BJ (cell line): ENCODE measurements around the gene AHRR. TPM values are rescaled to one million over a fixed set of nuclear protein-coding genes. Genes with fewer than 3 reads are reported as not detected.
"Not testable (repeated sequence)": the region's sequence is repeated elsewhere in the genome, so short reads cannot be mapped to it uniquely, and the experiment has no call there.

ENCODE experiments used
- CTCF ChIA-PET: fragments of 350-600 bp; formaldehyde crosslinking; extraction: SDS; loops from one replicate; lab custom pipeline; 2021; ENCODE audit warnings: antibody characterized with exemption, inconsistent platforms; lab: Yijun Ruan, JAX
- POLR2A ChIA-PET: fragments of 300-600 bp; sonication (Branson Sonifier 250); formaldehyde crosslinking; extraction: SDS; loops from one replicate; lab custom pipeline; 2021; ENCODE audit warnings: antibody characterized with exemption; lab: Charles Lee
- DNase-seq: peaks from one replicate; pipeline ENCODE4 v3.0.0-alpha.2; 2011; ENCODE audit warnings: low read depth
- H3K27me3 ChIP-seq: 2 replicates; pipeline ENCODE4 v1.6.0; 2011; ENCODE audit warnings: low read length; ENCODE audit not compliant: control insufficient read depth, insufficient read depth
- H3K36me3 ChIP-seq: 2 replicates; pipeline ENCODE4 v1.5.1; 2011; ENCODE audit warnings: low read length; ENCODE audit not compliant: control insufficient read depth, insufficient read depth
- H3K4me3 ChIP-seq: 2 replicates; pipeline ENCODE4 v1.5.1; 2011; ENCODE audit warnings: low read depth, mild to moderate bottlenecking, control low read depth, low read length
- CTCF ChIP-seq: IDR thresholded peaks from 2 replicates; pipeline ENCODE4 v1.5.1; 2011; ENCODE audit warnings: low read depth, mild to moderate bottlenecking, control low read depth, inconsistent platforms, low read length, moderate library complexity; ENCODE audit not compliant: insufficient read depth
- polyA plus RNA-seq: library from polyadenylated mRNA; depleted of rRNA; stranded (reverse); fragments of >200 nt; gene quantifications from 2 replicates; pipeline ENCODE4 v1.2.3, GENCODE V29; 2011

Gene AHRR
- polyA plus RNA-seq, 1 experiment = 36.4 TPM

GRCh38 chr5:396531-396961, 75.0 kb downstream of the AHRR start:
- H3K36me3 ChIP-seq = peaks cover 8% of the 10 kb centered on the region

GRCh38 chr5:398141-398474, 76.6 kb downstream of the AHRR start:
- H3K27me3 ChIP-seq, H3K4me3 ChIP-seq, POLR2A ChIA-PET, H3K36me3 ChIP-seq, CTCF ChIA-PET, DNase-seq: not testable (repeated sequence)

More at GRCh38 chr5:396531-396961, 75.0 kb downstream of the AHRR start:
- POLR2A ChIA-PET = no interaction called here
- CTCF ChIA-PET = no interaction called here
- TF ChIP-seq CTCF = no peak
- no peak for DNase-seq
- H3K27me3 ChIP-seq = no peaks in the 10 kb centered on the region
- H3K4me3 ChIP-seq = no peak overlapping the region

- POLR2A ChIA-PET = no interaction called here
- CTCF ChIA-PET = interaction anchor here (1.5 kb wide), 2 partner anchors 10 to 77 kb away, joined by 3 read pairs; partner anchors contain the start of gene AHRR
- Histone ChIP-seq H3K27me3 (no peaks in the 10 kb centered on the region), H3K4me3 (no peak overlapping the region), H3K36me3 (peaks cover 7% of the 10 kb centered on the region)
- no peak for TF ChIP-seq CTCF
- DNase-seq = no peak
Measured at GRCh38 chr5:398475-399295, 77.2 kb downstream of the AHRR start.

GRCh38 chr5:399296-400281, 78.1 kb downstream of the AHRR start:
- DNase-seq = peak; percentile 97
- Histone ChIP-seq H3K4me3 (peak overlapping the region; percentile 22; the same call in 1 of the 2 replicates), H3K36me3 (peaks cover 7% of the 10 kb centered on the region), H3K27me3 (no peaks in the 10 kb centered on the region)
- ChIA-PET POLR2A (no interaction called here), CTCF (interaction anchor here (1.5 kb wide), 2 partner anchors 11 to 78 kb away, joined by 3 read pairs; partner anchors contain the start of gene AHRR)
- TF ChIP-seq CTCF = no peak; the same call in 1 of the 2 replicates

GRCh38 chr5:400282-401145, 79.0 kb downstream of the AHRR start:
- CTCF ChIA-PET = interaction anchor here (1.5 to 1.9 kb wide), 2 partner anchors 12 to 31 kb away, joined by 3 to 9 read pairs; no protein-coding TSS in a partner anchor
- POLR2A ChIA-PET = no interaction called here
- Histone ChIP-seq H3K27me3 (no peaks in the 10 kb centered on the region), H3K4me3 (0 out of 2 replicates have a peak overlapping the region, but pooled peaks have one; percentile 22), H3K36me3 (peaks cover 7% of the 10 kb centered on the region)
- DNase-seq = peak; percentile 99
- no peak for TF ChIP-seq CTCF
